Posterior cingulate gyrus (tissue), 11 donors: ENCODE measurements around the gene TCEAL4.
"Not testable (repeated sequence)": the region's sequence is repeated elsewhere in the genome, so short reads cannot be mapped to it uniquely, and the experiment has no call there.

Experiments used
- DNase-seq, 10 donors: peaks; one replicate each; pipeline versions ENCODE4 v3.0.0 to v3.0.0-alpha.2; 2020 to 2021; ENCODE audit warnings: mixed read lengths in 3 of 10
- intact Hi-C: fragments of 100-400 bp; cut with DNase I; formaldehyde crosslinking; loops from one replicate; pipeline ENCODE4 v1.15.1; 2023

Gene TCEAL4

DNA sequence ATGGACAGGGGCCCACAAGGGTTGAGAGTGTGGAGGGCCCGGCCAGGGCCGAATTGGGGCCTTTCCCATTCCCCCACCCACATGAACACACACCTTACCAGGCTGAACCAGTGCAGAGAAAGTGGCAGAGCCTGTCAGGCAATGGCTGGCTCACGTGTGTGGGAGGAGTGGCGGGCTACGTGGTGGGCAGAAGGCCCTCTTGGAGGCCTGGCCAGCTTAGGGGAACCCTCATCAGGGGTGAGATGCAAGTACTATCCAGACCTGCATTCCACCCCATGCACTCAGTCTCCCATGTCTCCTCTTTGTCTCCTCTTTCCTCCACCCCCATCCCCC is 965 bp downstream of the TCEAL4 start:
- intact Hi-C loops, result loop anchor here (2.0 kb wide), 1 partner anchor 43 kb away; the partner anchor contains the start of gene TCEAL1
- DNase-seq, result peak in 8 of 10 donors; percentile 5 to 85 (median 24)

DNA sequence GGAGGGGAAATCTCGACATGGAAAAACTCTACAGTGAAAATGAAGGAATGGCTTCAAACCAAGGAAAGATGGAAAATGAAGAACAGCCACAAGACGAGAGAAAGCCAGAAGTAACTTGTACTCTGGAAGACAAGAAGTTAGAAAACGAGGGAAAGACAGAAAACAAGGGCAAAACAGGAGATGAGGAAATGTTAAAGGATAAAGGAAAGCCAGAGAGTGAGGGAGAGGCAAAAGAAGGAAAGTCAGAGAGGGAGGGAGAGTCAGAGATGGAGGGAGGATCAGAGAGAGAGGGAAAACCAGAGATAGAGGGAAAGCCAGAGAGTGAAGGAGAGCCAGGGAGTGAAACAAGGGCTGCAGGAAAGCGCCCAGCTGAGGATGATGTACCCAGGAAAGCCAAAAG is 1.3 kb downstream of the TCEAL4 start:
- DNase-seq, result no peak

DNA sequence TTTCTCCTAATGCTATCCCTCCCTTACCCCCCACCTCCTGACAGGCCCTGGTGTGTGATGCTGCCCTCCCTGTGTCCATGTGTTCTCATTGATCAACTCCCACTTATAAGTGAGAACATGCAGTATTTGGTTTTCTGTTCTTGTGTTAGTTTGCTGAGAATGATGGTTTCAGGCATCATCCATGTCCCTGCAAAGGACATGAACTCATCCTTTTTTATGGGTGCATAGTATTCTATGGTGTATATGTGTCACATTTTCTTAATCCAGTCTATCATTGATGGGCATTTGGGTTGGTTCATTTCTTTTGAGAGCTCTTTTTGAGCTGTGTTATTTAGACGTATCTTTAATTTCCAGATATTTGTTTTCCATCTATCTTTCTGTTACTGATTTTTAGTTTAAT is 7.0 kb downstream of the TCEAL4 start:
- DNase-seq, intact Hi-C loops: not testable (repeated sequence)

More for the DNA sequence above, 1.3 kb downstream of the TCEAL4 start:
- intact Hi-C loops, result loop anchor here (2.0 kb wide), 1 partner anchor 42 kb away; the partner anchor contains the start of gene TCEAL1

DNA sequence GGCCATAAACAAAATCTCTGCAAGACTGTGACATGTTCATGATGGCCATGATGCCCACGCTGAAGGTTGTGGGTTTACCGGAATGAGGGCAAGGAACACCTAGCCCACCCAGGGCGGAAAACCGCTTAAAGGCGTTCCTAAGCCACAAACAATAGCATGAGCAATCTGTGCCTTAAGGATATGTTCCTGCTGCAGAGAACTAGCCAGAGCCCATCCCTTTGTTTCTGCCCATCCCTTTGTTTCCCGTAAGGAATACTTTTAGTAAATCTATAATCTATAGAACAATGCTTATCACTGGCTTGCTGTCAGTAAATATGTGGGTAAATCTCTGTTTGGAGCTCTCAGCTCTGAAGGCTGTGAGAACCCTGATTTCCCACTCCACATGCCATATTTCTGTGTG is 9.9 kb downstream of the TCEAL4 start:
- intact Hi-C loops, DNase-seq: not testable (repeated sequence)

DNA sequence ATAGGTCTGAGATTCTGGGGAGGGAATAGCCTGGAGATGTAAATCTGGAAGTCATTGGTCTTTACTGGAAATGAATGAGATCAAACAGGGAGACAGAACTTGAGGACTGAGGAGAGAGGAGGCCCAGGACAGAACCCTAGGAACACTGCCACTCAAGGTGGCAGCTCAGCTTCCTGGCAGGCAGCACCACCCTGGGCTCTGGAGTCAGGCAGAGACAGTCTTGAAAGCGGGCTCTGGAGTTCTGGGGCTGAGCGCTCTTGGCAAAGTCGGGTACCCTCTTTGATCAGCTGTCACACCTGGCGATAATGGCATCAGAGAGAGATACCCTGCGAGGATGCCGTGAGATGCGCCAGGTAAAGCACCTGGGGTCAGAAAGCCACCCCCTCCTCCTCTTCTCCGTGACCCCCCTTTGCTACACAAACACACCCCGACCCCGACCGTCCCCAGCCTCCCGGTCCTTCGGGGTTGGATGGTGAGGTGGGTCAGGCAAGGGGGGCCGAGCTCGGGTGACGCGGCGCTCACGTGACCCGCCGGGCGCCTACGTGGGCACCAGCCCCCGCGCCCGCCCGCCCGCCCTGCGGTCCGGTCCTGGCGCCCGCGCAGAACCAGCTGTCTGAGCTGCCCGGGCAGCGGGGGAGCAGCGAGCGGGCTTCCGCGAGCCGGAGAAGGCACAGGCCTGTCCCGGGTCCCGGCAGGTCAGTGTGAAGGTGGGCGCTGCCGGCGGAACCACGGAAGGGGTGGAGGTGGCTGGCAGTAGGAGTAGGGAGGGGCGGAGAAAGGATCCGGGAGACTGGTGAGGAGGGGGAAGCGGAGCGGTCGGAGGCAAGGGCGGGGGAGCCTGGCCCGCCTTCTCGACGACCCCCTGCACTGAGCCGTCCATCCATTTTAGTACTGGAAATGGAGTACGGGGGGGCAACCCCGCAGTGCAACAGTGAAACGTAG is 22.3 kb downstream of the TCEAL4 start, which contains the start of gene TCEAL3:
TCEAL3 (plus strand) TSS at position 600 of the 942 bp plus-strand sequence. CDS start 1,102 bp downstream, outside the sequence.
- intact Hi-C loops, result no loop called here
- peak; percentile 44 to 94 (median 64) for DNase-seq

DNA sequence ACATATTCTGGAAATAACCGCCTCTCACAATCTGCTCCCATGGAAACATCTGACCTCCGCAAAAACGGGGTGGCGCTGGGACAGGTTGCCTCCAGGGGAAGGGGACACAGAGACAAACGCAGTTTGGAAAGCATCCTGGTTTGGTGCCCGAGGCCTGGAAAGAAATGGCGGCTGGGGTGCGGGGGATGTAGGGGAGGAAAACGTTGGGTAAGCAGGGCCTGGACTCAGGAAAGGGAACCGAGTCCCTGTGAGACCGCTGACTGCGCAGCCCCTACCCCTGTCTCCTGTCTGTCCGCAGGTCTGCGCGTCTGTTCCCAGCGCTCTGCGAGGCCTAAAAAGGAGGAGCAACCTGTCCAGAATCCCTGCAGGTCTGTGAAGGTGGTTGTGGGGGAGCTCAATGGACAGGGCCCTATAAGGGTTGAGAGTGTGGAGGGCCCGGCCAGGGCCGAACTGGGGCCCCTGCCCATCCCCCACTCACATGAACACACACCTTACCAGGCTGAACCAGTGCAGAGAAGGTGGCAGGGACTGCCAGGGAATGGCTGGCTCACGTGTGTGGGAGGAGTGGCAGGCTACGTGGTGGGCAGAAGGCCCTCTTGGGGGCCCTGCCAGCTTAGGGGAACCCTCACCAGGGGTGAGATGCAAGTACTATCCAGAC is 23.1 kb downstream of the TCEAL4 start:
- intact Hi-C loops, result no loop called here
- DNase-seq, result peak in 5 of 10 donors; percentile 15 to 79 (median 51)

DNA sequence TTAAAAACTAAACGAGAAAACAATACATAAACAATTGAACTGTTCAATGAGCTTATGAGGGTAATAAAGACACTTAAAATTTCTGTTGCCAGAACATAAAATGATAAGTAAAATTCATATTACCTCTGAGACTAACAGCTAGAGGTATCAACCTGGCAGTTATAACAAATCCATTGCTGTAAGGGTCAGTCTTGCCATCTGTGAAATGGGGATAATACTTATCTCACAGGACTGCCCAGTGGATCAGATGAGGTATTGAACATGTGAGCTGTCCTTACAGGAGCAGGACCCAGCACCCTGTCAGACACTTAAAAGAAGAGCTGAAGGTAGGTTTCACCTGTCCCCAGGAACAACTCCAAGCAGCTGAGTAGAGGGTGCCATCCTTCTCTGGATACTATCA is 25.0 kb downstream of the TCEAL4 start:
- intact Hi-C loops, result no loop called here
- DNase-seq, result no peak

DNA sequence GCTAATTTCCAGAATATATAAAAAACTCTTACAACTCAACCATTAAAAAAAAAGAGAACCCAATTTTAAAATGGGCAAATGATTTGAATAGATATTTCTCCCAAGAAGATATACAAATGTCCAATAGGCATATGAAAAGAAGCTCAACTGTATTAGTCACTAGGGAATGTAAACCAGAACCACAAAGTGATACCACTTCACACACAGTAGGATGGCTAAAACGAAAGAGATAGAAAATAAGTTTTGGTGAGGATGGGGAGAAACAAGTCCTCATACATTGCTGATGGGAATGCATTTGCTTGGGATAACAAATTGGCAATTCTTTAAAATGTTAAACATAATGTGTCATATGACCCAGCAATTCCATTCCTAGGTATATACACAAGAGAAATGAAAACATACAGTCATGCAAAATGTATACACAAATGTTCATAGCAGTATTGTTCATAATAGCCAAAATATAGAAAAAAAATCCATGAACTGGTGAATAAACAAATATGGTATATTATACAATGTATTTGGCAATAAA is 28.1 kb downstream of the TCEAL4 start:
- DNase-seq, result no peak
- intact Hi-C loops, result no loop called here

DNA sequence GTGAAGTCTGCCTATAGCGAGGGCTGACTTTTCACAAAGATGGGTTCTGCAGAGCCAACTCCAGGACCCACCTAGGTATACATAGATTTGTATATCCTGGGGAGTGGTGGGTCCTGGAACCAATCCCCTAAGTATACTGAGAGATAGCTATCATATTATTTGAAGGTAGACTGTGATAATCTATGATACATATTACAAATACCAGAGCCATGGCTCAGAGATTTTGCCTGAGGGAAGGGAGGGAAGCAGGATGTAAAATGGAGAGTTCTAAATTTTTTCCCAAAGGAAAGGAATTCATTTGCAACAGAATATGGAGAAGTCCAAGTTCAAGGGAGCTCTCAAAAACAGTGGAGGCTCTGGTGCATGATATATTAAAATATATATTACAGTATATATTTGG is 29.7 kb downstream of the TCEAL4 start:
- intact Hi-C loops, result no loop called here
- DNase-seq, result no peak

DNA sequence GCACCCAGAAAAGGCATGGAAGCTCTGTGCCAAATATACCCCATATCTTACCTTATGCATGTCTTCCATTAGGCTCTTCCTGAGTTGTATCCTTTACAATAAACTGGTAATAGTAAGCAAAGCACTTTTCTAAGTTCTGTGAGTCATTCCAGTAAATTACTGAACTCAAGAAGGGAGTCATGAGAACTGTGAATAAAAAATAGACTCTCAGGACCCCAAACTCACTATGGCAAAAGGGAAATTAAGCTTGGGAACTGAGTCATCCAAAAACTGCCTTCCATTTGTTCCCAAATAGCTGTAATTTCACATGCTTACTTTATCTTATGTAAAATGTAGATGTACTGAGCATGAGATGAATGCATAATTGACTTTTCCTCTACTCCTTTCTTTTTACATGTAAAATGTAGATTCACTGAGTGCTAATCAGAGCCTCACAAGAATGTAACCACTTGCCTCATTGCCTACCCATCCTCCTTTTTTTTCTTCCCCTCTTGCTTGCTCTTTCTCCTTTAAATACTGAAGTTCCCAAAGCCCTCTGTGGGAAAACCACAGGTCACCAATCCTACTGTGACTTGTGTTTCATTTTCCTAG is 30.6 kb downstream of the TCEAL4 start:
- no peak for DNase-seq
- intact Hi-C loops, result no loop called here

DNA sequence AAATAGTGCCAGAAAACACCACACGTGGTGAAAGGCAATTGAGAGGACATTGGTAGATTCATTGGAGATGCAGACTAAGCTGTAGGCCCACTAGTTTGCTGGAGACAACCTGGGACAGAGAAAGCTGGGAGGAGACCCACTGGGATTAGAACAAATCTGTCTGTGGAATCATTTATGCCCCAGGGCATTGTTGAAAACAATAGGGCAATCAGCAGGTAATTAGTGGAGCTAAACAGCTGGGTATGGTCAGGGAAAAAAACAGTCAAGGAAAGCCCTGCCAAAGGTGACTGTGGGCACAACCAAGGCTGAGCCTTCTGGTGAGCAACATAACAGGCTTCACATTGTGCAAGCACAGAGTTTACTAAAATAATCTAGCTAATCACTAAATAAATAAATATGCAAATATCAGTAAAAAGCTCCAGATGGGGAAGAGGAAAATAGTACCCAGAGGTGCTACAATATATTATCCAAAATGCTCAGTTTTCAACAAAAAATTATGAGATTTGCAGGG is 31.4 kb downstream of the TCEAL4 start:
- DNase-seq, result no peak
- intact Hi-C loops, result no loop called here

DNA sequence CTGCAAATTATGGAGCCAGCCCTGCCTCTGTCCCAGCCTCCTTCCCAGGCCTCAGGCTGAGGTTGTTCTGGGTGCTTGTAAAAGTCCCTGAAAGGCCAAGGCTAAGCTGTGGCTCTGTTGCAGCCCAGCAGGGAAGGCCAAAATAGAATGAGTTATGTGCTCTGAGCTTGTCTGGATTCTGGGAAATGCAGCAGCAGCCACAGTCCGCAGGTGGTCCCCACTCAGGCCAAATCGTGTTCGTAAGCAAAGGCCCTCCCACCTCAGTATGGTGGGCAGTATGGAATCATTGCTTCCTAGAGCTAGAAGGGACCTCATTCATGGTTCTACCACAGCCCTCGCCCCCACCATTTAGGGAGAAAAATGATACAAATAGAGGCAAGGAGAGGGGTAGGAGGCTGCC is 38.8 kb downstream of the TCEAL4 start:
- intact Hi-C loops, result no loop called here

DNA sequence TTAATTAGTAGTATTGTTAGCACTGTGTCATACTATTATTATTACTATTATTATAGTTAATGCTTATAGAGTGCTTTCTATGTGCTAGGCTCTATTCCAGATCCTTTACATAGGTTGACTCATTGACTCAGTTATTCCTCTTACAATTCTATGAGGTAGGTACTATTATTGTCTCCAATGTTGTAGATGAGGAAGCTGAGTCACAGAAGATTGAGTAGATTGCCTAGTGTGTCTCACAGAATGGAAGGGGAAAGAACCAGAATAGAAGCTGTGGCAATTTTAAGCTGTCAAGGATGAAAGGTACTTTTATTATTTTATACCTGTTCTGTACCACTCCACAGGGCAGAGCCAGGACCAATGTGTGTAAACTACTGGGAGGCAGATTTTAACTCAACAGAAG is 41.5 kb downstream of the TCEAL4 start:
- intact Hi-C loops, result no loop called here
- DNase-seq, result no peak

More for the DNA sequence above, 38.8 kb downstream of the TCEAL4 start:
- DNase-seq, result no peak

DNA sequence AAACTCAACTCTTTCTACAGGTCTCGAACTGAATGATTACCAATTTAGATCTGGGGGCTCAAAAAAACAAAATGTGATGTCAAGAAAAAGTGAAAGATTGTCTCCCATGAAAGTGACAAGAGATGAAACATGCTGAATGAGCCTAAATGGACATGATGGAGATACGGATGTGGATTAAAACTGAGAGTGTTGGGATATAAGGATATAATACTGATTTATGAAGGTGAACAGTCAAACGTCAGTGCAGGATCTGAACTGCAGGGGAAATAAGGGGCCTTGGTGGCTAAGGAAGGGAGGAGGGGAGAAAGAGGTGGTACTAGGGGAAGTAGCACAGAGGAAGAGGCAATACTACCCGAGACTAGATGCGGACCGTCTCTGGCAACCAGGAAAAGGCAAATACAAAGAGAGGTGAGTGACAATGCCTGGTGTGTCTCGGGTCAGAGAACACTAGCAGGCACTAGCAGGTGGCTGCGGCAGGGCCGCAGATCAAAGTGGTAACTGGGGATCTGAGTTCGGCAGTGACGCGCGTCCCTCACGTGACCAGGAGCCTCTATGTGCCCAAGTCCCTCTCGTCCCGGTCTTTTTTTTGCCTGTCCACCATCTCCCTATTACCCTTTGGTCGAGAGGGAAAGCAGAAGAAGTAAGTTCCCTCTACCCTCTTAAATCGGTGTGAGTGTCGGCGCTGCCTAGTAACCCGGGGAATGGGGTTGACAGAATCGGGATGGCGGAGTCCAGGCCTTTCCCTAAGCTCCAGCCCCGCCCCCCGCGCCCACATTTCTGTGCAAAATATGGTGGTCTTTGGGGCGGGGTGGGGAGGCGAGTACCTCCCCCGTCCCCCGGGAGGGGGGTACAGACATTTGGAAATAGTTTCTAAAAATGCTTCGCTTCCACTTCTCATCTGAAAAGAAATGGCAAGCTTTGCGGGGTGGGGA is 43.3 kb downstream of the TCEAL4 start, which contains the start of gene TCEAL1:
TCEAL1 (plus strand) TSS at position 590 of the 932 bp plus-strand sequence. CDS start 942 bp downstream, outside the sequence.
- DNase-seq, result peak; percentile 58 to 95 (median 70)
- intact Hi-C loops, result loop anchor here (2.0 kb wide), 1 partner anchor 42 kb away; no protein-coding TSS in a partner anchor

DNA sequence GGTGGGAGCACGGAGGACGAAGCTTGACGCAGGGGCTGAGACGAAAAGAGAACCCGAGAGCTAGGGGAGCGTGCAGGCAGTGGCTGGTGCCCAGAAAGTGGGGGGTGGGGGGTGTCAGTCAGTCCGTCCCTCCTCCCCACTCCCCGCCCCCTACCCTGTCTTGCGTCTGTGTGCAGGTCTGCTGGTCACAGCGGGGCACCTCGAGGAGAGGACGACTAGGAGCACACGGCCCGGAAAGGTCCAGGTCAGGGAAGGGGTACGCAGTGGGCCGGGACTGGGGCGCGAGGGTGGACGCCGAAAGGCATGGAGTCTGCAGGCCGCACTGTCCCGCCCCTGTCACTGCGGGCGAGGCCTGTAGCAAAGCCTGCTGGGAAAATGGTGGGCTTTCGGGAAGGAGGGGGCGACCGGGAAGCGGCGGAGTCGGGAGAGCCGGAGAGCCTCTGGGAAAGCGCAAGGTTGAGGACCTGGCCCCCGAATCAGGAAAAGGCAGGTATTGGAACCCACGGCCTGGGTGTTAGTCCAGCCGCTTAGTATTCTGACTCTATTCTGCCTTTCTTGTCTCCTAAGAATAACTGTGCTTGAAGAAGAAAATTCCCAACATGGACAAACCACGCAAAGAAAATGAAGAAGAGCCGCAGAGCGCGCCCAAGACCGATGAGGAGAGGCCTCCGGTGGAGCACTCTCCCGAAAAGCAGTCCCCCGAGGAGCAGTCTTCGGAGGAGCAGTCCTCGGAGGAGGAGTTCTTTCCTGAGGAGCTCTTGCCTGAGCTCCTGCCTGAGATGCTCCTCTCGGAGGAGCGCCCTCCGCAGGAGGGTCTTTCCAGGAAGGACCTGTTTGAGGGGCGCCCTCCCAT is 44.2 kb downstream of the TCEAL4 start:
- intact Hi-C loops, result loop anchor here (2.0 to 10.0 kb wide), 2 partner anchors 43 to 95 kb away; no protein-coding TSS in a partner anchor
- DNase-seq, result peak; percentile 52 to 95 (median 67)

DNA sequence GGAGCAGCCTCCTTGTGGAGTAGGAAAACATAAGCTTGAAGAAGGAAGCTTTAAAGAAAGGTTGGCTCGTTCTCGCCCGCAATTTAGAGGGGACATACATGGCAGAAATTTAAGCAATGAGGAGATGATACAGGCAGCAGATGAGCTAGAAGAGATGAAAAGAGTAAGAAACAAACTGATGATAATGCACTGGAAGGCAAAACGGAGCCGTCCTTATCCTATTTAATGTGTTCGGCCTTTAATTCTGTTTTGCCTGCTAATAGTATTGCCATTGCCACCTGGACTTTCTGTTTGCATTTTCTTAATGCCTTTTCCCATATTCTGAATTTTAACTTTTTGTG is 44.8 kb downstream of the TCEAL4 start:
- intact Hi-C loops, result loop anchor here (10.0 kb wide), 1 partner anchor 95 kb away; no protein-coding TSS in a partner anchor
- DNase-seq, result no peak

DNA sequence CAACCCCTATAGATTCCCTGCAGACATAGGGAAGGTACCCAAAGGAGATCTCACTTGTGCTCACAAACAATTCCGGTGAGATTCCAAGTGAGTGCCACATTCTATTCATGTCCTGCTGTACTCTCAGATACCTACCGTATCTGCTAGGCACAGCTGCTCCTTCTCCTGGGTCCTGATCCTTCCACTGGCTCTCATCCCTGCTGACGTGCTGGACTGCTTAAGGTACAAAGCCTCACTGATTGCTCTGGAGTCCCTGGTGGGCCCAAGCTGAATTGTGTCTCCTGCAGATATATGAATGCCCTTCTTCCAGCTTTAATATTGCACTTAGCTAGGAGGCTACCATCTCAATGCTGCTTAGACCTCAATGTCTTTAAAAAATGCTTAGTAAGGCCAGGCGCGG is 45.8 kb downstream of the TCEAL4 start:
- DNase-seq, result no peak
- intact Hi-C loops, result loop anchor here (10.0 kb wide), 1 partner anchor 96 kb away; no protein-coding TSS in a partner anchor

DNA sequence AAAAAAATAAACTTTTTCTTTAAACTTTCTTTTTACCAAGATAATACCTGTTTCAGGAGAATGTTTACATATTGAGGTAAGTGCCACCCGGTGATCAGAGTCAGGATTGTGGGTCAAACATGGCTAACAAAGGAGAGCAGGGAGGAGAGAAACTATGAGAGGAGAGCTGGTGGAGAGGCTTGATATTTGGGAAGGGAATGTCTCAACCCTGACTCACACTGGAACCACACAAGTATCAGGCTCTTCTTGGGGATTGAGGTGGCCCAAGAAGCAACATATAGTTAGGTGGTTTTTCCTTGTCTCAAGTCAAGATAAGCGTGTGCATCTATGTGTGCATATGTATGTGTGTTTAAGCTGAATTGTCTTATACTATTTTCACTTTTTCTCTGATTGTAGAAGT is 50.1 kb downstream of the TCEAL4 start:
- DNase-seq, result no peak
- intact Hi-C loops, result loop anchor here (10.0 kb wide), 1 partner anchor 101 kb away; no protein-coding TSS in a partner anchor
